Progenitor cell of endocrine pancreas (in vitro differentiated cells): ENCODE measurements around the gene MMP14. TPM values are rescaled to one million over a fixed set of nuclear protein-coding genes. Genes with fewer than 3 reads are reported as not detected.

Experiments used
- DNase-seq: peaks from one replicate; pipeline ENCODE4 v3.0.0; 2021; ENCODE audit warnings: low spot score; ENCODE audit not compliant: unreplicated experiment
- H3K27ac Mint-ChIP-seq: 2 replicates; pipeline ENCODE4 v1.8.0; 2021; ENCODE audit warnings: mild to moderate bottlenecking, moderate library complexity, mixed read lengths
- H3K27me3 Mint-ChIP-seq: 2 replicates; pipeline ENCODE4 v1.8.0; 2021; ENCODE audit warnings: mixed read lengths
- H3K36me3 Mint-ChIP-seq: 2 replicates; pipeline ENCODE4 v1.8.0; 2022; ENCODE audit warnings: mixed read lengths; ENCODE audit not compliant: insufficient read depth
- H3K4me1 Mint-ChIP-seq: 2 replicates; pipeline ENCODE4 v1.8.0; 2021; ENCODE audit warnings: low read depth, mixed read lengths
- H3K4me3 Mint-ChIP-seq: 2 replicates; pipeline ENCODE4 v1.8.0; 2021; ENCODE audit warnings: low read depth, mild to moderate bottlenecking, moderate library complexity, mixed read lengths
- H3K9me3 Mint-ChIP-seq: 2 replicates; pipeline ENCODE4 v1.8.0; 2021; ENCODE audit warnings: low read depth, mixed read lengths
- total RNA-seq: library from RNA; stranded (reverse); gene quantifications from 2 replicates; pipeline ENCODE4 v1.2.1, GENCODE V29; 2021
- TF ChIP-seq, protein P1 (sequence below): fragments of 200-600 bp; sonication (generic); IDR thresholded peaks from one replicate; pipeline ENCODE4 v1.5.0; 2021; ENCODE audit warnings: antibody characterized with exemption, mild to moderate bottlenecking; ENCODE audit not compliant: unreplicated experiment

MMP14 gene
- total RNA-seq, 1 donor from 2014 or later: 209 TPM

DNA sequence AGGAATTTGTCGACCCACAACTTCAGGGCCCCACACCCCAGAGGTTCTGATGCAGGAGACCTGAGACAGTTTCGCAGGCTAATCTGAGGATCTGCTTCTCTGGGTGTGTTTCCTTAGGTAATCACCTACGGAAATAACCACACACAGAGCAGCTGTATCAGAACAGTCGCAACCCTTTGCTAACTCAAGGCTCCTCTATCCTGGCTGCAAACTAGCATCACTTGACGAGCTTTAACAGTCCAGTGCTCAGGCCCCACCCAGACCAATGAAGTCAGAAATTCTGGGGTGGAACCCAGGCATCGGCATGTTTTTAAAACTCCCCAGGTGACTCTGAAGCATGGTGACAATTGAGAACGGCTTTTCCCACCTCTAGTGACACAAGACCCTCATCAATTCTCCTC, 41.8 kb upstream of the MMP14 start:
- TF ChIP-seq, protein P1, sequence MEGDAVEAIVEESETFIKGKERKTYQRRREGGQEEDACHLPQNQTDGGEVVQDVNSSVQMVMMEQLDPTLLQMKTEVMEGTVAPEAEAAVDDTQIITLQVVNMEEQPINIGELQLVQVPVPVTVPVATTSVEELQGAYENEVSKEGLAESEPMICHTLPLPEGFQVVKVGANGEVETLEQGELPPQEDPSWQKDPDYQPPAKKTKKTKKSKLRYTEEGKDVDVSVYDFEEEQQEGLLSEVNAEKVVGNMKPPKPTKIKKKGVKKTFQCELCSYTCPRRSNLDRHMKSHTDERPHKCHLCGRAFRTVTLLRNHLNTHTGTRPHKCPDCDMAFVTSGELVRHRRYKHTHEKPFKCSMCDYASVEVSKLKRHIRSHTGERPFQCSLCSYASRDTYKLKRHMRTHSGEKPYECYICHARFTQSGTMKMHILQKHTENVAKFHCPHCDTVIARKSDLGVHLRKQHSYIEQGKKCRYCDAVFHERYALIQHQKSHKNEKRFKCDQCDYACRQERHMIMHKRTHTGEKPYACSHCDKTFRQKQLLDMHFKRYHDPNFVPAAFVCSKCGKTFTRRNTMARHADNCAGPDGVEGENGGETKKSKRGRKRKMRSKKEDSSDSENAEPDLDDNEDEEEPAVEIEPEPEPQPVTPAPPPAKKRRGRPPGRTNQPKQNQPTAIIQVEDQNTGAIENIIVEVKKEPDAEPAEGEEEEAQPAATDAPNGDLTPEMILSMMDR: no peak
- H3K27ac Mint-ChIP-seq: no peak overlapping the region
- H3K36me3 Mint-ChIP-seq: no peaks in the 10 kb centered on the region

GRCh38 chr14:22796087-22796707, 40.2 kb upstream of the MMP14 start:
- Mint-ChIP-seq H3K27me3 (no peaks in the 10 kb centered on the region), H3K4me1 (peaks cover 2% of the 10 kb centered on the region), H3K36me3 (no peaks in the 10 kb centered on the region), H3K4me3 (no peak overlapping the region), H3K27ac (peak overlapping the region; percentile 22), H3K9me3 (no peaks in the 10 kb centered on the region)
- TF ChIP-seq, protein P1: no peak
- DNase-seq: no peak

More for the DNA sequence above, 41.8 kb upstream of the MMP14 start:
- DNase-seq: no peak
- no peak overlapping the region for H3K4me3 Mint-ChIP-seq
- H3K9me3 Mint-ChIP-seq: no peaks in the 10 kb centered on the region
- peaks cover 2% of the 10 kb centered on the region for H3K4me1 Mint-ChIP-seq
- H3K27me3 Mint-ChIP-seq: no peaks in the 10 kb centered on the region

GRCh38 chr14:22797017-22797917, 39.1 kb upstream of the MMP14 start:
- Mint-ChIP-seq H3K9me3 (no peaks in the 10 kb centered on the region), H3K4me3 (no peak overlapping the region)

DNA sequence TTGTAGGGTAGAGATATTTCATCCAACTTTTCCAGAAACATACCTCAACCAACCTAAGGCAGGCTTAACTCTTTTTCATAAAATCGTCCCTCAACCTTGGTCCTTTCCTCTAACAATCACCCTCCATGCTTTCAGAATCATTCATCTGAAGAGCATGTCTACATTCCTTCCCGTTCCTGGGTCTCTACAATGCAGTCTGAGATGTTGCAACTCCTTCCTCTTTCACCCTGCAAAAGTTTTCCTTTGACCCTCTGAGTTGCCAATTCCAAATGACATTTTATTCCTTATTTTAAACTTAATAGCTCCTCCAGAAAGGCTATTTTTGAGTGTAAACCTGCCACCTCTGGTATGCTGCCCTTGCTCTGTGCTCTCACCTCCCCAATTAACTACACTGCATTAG, 37.9 kb upstream of the MMP14 start:
- no peaks in the 10 kb centered on the region for H3K36me3 Mint-ChIP-seq
- no peak overlapping the region for H3K27ac Mint-ChIP-seq
- TF ChIP-seq, protein P1: no peak
- no peak overlapping the region for H3K4me3 Mint-ChIP-seq
- no peaks in the 10 kb centered on the region for H3K27me3 Mint-ChIP-seq
- H3K4me1 Mint-ChIP-seq: peaks cover 2% of the 10 kb centered on the region
- H3K9me3 Mint-ChIP-seq: no peaks in the 10 kb centered on the region
- DNase-seq: no peak

More at GRCh38 chr14:22797017-22797917, 39.1 kb upstream of the MMP14 start:
- no peaks in the 10 kb centered on the region for H3K27me3 Mint-ChIP-seq
- H3K36me3 Mint-ChIP-seq: no peaks in the 10 kb centered on the region
- H3K27ac Mint-ChIP-seq: no peak overlapping the region
- DNase-seq: no peak
- peaks cover 2% of the 10 kb centered on the region for H3K4me1 Mint-ChIP-seq
- TF ChIP-seq, protein P1: no peak

- H3K9me3 Mint-ChIP-seq: no peaks in the 10 kb centered on the region
- no peaks in the 10 kb centered on the region for H3K27me3 Mint-ChIP-seq
- no peak overlapping the region for H3K27ac Mint-ChIP-seq
- DNase-seq: no peak
- TF ChIP-seq, protein P1: no peak
- H3K4me3 Mint-ChIP-seq: no peak overlapping the region
- H3K36me3 Mint-ChIP-seq: no peaks in the 10 kb centered on the region
- H3K4me1 Mint-ChIP-seq: peaks cover 2% of the 10 kb centered on the region
Measured at GRCh38 chr14:22800346-22800745, 36.0 kb upstream of the MMP14 start.
